Hematopoietic multipotent progenitor cell treated with erythropoietin and hydrocortisone succinate and interleukin-3 and kit ligand, for 15 days (in vitro differentiated cells): ENCODE measurements around the gene TPMT.
"Not testable (repeated sequence)": the region's sequence is repeated elsewhere in the genome, so short reads cannot be mapped to it uniquely, and the experiment has no call there.

ENCODE experiments used
- DNase-seq: peaks from one replicate; pipeline ENCODE4 v3.0.0-alpha.2; 2015; ENCODE audit warnings: low spot score

The TPMT gene

DNA sequence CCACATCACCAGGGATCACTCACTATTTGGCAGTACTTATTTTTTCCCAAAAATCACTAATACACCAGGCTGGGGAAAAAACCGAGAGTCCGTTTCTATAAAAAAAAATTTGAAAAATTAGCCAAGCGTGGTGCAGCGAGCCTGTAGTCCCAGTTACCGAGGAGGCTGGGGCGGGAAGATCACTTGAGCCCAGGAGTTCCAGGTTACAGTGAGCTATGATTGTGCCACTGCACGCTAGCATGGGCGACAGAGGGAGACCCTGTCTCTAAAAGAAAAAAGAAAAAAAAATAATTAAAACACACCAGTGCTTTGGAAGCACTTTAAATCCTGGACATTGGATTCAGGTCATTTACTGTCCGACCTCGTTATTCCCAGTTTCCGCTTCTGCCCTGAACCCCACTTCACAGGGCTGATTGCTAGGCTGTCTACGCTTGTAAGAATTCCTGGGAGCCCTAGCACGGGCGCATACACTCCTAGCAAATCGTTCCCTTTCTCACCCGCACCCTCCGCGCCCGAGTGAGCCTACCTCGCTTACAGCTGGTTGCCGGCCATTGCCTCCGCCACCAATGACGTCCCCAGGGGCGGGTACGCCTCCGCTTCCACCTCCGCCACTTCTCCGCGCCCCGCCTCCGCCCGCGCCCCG, at the start of gene TPMT:
TSS of gene TPMT (minus strand) at position 571 of the 643 bp plus-strand sequence. CDS start 5,950 bp downstream, outside the sequence.
- no peak for DNase-seq

DNA sequence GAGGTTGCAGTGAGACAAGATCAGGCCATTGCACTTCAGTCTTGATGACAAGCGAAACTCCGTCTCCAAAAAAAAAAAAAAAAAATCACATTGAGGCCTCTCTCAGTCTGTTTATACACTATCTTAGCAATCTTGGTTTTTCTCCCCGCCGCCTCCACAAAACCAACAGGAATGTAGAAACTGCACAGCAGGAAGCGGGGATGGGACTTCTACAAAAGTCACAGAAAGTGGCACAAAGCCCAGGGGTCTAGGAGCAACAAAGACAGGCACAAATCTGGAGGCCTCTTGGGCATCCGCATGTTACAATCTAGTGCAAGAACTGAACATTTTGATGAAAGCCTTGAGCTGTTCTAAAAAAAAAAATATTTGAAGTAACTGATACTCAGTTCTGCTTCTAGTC, 48.9 kb upstream of the TPMT start:
- DNase-seq: no peak

DNA sequence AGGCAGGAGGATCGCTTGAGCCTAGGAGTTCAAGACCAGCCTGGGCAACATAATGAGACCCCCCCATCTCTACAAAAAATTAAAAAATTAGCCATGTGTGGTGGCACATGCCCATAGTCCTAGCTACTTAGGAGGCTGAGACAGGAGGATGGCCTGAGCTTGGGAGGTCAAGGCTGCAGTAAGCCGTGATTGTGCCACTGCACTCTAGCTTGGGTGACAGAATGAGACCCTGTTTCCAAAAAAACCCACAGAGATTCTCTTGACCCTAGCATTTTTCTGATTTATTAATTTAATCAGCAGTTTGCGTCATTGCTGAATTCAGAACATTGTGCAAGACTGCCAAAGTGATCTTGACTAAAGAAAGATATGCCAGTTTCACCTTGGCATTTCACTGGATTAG, 37.1 kb upstream of the TPMT start:
- DNase-seq: no peak

DNA sequence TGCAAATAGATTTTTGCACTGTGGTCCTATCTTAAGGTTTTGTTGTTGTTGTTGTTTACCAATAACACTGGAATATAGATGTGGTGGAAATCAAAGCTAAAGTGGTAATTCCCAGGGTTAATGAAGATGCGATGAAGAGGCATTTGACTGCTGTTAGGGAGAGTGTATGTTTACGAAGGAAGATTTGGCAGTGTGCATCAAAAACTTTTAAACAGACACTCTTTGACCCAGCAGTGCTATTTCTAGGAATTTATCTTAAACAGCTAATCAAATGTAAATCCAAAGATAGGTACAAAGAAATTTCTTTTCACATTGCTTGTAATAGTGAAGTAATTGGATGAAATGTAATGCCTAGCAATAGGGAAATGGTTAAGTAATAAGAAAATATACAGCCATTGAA, 34.3 kb upstream of the TPMT start:
- no peak for DNase-seq

DNA sequence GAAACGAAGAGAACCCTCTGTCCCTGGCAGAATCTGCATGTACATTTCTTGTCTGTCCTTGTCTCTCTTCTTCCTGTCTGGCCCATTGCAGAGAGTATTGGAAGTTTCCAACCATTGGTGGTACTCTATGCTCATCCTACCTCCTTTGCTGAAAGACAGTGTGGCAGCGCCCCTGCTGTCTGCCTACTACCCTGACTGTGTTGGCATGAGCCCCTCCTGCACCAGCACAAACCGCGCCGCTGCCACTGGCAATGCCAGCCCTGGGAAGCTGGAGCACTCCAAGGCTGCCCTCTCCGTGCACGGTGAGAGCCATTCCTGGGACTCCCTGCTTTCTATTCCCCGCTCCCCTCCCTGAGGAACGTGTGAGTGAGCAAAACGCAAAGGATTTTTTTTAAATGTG, 32.8 kb upstream of the TPMT start:
- no peak for DNase-seq

DNA sequence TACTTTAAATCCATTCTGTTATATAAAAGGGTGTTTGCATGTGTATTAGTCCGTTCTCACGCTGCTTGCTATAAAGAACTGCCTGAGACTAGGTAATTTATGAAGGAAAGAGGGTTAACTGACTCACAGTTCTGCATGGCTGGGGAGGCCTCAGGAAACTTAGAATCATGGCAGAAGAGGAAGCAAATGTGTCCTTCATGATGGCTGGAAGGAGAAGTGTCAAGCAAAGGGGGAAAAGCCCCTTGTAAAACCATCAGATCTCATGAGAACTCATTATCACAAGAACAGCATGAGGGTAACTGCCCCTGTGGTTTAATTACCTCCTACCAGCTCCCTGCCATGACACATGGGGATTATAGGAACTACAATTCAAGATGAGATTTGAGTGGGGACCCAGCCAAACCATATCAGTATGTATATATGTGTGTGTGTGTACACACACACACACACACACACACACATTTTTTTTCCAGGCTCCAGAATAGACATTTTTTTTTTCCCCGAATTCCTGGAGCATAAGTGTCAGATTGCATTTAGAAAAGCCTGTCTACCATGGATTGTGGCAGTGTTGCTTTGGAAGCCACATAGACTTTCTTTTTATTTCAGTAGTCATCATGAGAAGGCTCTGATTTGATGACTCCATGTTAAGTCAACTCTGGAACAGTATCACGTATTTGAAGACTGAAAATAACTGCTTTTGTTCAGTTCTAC, 31.8 kb upstream of the TPMT start:
- no peak for DNase-seq

DNA sequence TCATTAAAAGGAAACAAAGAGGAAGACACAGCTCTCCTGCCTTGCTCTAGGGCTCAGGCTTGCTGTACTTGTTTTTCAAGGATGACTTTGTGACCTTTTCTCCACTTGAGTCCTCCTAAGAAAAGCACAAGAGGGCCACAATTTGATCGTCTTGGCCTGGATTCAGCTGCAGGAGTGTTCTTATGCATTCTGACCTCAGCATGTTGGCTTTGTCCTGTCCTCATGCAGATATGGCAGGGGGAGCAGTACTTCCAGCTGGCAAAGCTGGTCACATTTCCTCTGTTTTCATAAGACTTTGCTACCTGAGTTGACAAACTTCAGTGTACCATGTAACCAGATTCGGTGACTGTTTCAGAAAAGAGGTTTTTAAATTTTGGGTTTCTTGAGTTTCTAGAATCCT, 31.2 kb upstream of the TPMT start:
- no peak for DNase-seq

DNA sequence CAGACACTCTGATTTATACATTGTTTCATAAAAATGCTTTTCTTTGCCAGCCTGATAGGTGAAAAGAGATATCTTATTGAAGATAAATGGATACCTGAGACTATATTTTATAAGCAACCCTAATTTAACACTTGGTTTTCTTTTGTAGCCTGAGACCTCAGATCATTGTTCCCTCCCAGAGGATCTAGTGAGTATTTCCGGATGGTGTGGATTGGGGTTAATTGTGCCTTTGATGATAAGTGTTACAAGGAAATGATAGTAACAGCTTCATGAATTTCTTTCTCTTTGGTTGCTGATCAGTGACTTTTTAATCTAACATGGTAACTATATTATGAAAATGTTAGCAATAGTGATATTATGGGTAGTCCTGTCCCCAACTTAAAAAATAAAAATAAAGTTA, 30.7 kb upstream of the TPMT start:
- no peak for DNase-seq

DNA sequence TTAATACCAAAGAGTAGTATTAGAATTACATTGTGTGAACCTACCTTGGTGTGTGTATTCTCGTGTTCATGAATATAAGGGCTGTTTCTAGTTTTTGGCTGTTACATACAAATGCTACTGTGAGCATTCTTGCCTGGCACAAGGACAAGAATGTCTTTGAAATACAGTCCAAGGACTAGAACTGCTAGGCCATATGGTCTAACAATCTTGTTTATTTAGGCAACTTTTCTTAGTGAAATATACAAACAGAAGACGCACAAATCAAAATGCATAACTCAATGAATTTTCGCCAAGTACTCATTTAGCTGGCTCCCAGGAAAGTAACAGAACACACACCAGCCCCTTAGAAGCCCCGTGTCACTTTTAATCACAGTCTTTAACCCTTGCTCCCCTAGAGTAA, 28.9 kb upstream of the TPMT start:
- no peak for DNase-seq

DNA sequence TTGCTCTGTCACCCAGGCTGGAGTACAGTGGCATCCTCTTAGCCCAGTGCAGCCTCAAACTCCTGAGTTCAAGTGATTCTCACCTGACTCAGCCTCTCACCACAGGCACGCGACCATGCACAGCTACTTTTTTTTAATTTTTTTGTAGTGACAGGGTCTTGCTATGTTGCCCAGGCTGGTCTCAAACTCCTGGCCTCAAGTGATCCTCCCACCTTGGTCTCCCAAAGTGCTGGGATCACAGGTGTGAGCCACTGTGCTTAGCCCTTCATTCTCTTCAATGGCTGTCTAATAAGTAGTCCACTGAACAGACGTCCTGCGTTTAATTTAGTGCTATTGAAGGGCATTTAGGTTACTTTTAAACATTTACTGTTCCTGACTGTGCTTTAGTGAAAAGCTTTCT, 27.7 kb upstream of the TPMT start:
- DNase-seq: no peak

DNA sequence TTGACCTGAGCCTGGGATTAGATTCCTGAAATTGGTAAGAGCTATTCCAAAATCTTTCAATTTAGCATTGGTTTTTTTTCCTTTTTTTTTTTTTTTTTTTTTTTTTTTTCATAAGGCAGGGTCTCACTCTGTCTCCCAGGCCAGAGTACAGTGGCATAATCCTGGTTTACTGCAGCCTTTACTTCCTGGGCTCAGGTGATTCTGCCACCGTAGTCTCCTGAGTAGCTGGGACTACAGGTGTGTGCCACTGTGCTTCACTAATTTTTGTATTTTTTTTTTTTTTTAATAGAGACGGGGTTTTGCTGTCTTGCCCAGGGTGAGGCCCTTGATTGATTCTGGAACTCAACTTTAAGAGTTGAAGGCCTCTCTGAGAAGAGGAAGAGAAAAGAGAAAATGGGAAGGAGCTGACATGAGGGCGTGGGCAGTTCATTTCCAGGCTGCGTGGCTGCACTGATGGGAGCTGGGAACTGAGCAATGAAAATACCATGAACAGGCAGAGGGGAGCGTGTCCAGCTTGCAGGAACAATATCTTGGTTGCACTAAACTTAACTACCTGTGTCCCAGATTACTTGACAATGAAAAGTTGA, 25.0 kb upstream of the TPMT start:
- DNase-seq: no peak

DNA sequence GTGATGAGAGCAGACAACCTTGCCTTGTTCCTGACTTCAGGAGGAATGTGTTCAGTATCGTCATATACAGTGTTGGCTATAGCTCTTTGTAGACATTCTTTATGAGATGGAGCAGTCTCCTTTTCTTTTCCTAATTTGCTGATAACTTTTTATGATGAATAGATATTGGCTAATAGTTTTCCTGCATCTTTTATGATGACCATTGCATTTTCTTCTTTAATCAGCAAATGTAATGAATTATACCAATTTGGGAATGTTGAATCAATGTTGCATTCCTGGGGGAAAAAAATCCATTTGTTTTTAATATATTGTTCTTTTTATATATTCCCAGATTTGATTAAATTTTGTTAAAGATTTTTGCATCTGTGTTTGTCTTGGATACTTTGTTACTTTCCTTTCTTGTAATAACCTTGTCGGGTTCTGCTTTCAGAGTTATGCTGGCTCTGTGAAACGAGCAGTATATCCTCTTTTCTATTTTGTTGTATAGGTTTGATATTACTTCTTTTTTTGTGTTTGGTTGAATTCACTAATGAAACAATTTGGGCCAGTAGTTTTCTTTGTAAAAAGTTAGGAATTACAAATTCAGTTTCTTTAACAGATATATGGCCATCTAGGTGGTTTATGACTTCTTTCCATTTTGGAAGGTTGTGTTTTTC, 24.2 kb upstream of the TPMT start:
- no peak for DNase-seq

DNA sequence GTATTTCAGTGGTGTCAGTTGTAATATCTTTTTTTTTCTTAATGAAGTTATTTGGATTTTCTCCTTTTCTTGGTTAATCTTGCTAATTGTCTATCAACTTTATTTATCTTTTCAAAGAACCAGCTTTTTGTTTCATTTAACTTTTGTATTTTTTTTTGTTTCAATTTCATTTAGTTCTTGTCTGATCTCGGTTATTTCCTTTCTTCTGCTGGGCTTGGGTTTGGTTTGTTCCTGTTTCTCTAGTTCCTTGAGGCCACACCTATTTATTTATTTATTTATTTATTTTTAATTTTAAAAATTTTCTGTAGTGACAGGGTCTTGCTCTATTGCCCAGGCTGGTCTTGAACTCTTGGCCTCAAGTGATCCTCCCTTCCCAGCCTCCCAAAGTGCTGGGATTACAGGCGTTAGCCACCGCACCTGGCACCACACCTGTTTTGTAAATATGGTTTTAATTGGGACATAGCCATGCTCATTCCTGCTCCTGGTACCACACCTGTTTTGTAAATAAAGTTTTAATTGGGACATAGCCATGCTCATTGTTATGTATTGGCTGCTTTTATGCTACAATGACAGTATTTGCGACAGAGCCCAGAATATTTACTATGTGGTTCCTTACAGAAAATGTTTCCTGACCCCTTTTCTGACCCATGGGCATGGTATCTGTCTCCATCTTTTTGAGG, 22.5 kb upstream of the TPMT start:
- no peak for DNase-seq

DNA sequence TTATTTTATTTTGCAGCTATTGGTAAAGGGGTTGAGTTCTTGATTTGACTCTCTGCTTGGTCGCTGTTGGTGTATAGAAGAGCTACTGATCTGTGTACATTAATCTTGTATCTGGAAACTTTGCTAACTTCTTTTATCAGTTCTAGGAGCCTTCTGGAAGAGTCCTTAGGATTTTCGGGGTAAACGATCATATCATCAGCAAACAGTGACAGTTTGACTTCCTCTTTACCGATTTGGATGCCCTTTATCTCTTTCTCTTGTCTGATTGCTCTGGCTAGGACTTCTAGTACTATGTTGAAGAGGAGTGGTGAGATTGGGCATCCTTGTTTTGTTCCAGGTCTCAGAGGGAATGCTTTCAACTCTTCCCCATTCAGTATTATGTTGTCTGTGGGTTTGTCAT, 21.3 kb upstream of the TPMT start:
- not testable (repeated sequence) for DNase-seq

DNA sequence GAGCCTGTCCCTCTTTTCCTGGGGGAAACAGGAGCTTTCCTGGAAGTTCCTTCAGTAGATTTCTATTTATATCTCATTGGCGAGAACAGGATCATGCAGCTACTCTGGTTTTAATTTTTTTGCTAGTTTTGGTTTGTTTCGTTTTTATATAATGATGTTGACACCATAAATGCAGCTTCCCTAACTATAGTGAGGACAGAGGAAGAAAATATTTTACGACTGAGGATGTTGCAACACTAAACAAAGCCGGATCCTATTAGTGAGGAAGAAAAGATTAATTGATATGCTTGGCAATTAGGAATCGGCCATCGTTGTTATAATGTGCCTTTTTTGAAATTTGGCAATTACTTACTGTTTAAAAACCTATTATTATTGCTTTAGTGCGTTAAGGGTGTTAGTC, 17.0 kb upstream of the TPMT start:
- no peak for DNase-seq

DNA sequence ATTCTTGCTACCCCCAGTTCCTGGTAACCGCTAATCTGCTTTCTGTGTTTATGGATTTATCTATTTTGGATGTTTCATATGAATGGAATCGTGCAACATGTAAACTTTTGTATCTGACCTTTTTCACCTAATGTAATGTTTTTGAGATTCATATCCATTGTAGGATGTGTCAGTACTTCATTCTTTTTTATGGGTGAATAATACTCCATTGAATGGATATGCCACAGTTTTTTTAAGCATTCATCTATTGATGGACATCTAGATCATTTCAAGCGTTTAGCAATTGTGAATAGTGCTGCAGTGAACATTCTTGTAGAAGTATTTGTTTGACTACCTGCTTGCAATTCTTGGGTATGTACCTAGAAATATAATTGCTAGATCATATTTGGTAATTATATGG, 13.4 kb upstream of the TPMT start:
- DNase-seq: no peak

DNA sequence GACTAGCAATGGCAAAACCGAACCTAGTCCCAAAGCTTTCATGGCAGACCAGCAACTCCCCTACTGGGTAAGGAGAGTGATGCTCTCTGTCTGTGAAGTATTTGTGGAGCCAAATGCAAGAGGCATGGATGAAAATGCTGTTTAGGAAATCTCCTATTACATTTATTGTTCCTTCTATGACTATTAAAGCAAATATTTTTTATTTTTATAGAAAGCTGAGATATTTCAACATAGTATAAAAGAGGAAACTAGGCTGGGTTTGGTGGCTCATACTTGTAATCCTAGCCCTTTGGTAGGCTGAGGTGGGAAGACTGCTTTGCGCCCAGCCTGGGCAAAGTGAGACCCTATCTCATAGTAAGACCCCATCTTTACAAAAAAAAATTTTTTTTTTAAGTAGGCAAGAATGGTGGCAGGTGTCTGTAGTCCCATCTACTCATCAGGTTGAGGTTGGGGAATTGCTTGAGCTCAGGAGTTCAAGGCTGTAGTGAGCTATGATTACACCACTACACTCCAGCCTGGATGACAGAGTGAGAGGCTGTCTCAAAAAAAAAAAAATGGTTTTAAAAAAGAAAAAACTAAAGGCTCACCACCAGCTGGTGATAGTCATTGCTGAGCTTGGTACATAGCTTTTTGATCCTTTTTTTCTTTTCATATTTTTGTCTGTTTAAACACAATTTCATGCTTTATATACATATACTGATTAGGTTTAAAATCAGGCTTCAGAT, 11.6 kb upstream of the TPMT start:
- DNase-seq: no peak

DNA sequence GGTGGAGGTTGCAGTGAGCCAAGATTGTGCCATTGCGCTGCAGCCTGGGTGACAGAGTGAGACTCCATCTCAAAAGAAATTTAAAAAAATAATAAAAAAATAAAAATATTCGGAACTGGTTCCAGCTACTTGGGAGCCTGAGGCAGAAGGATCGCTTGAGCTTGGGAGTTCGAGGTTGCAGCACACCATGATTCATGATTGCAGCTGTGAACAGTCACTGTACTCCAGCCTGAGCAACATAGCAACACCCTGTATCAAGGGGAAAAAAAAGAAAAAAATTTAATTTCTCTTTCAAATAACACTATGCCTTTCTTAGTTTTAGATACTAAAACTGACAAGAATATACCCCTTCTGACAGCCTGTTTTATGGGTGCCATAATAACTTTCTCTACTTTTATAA, 10.9 kb upstream of the TPMT start:
- no peak for DNase-seq

DNA sequence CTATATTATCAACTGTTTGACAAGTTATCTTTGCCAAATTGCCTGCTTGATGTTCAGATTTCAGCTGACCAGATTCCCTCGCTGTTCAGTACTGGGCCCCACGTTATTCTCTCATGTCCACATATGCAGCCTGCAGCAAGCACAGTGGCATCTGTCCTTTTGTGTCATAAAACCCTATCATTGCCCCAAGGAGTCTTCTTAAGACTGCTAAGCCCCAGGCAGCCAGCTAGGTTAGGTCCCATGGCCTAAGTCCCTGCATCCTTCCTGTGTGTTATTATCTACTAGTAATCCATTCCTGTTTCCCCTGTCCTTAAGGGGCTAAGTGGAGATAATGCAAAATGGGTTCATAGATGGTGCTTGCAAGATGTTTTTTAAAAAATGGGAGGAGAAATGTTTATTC, 7.5 kb upstream of the TPMT start:
- DNase-seq: no peak

DNA sequence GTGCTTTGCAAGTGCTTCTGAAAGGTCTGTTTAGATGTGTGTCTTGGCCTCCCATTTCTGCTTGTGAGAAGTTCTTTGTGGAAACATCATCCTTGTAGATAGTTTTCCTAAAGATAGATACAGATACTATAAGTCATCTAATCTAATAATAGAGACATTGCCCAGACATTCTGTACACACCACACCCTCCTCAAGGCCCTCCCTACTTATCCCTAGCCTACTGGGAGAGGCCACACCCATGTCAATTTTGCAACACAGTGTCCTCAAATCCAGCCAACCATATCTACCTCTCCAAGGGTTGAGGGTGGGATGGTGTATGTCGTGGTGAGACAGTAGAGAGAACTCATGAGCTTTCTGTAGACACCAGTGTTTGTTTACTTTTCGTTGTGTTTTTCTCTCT, 6.6 kb upstream of the TPMT start:
- DNase-seq: no peak

DNA sequence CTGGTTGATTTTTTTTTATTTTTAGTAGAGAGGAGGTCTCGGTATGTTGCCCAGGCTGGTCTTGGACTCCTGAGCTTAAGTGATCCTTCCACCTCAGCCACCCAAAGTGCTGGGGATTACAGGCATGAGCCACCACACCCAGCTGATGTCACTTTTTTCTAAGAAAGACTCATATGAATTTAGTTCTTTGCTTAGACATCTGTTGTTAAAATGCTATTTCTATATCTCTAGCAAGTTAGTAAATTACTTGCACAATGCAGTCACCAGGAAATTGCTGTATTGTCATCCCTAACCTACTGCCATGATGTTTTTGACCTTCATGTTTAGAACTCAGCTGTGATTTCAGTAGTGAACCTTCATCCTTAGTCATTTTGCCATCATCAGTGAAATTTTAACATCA, 6.0 kb upstream of the TPMT start:
- DNase-seq: no peak

DNA sequence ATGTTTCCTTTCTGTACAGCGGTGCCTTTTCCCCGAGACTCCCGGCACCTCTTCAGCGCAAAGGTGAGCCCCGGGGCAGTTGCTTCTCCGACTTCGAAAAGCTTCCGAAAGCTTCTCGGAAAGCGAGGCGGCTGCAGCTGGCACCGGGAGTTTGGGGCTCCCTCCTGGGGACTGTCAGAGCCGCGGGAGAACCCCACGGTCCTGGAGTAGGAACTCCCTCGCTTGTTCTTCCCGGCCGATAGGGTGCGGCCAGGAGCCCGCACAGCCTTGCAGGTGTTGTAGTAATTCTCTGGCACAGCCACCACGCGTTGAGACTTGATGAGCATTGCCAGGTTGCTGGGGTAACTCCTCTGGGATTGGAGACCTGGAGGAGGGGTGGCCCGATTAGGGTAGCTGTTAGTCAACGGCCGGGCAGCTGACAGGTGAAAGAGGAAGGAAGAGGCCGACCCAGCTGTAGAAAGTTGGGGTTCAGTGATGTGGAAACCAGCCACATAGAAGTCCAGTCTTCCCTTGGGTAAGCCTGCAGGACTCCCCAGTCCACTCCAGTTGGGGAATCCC, 1.1 kb upstream of the TPMT start:
- DNase-seq: peak; percentile 36
